ENCODE results near the gene PLEKHA1. TPM values are rescaled to one million over a fixed set of nuclear protein-coding genes. Genes with fewer than 3 reads are reported as not detected.

Gene PLEKHA1
- total RNA-seq, 1 experiment from 2014 or later, result 18.9 TPM

DNA sequence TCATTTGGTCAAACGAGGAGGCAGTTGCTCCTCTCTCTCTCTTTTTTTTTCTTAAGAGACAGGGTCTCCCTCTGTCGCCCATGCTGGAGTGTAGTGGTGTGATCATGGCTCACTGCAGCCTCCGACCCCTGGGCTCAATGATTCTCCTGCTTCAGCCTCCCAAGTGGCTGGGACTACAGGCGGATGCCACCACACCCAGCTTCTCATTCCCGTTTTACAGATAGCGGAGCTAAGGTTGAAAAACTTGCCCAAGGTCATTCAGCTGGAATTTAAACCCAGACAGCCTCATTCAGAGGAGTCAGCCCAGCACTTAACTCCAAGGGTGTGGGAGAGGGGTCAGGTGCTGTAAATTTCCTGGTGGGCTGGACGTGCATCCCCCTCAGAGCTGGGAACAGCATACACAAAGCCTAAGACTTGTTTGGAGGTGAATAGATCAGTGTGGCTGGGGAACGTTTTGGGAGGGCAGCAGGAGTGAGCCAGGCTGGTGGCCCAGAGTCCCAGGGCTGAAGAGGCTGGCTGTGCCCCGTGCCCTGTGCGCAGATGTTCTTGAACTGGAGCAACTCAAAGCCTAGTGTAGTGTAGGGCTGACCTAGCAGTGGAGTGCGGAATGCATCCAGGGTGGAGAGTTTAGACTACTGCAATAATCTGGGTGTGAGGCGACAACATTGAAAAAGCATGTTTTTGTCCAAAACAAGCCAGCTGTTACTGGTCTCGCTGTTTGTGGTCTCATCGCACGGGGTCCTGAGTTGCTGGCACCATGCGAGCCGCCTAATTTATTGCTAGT is 89.2 kb downstream of the PLEKHA1 start:
- no peak for TF ChIP-seq EZH2 (IDR thresholded peaks at IDR 0.05; ENCODE audit: borderline replicate concordance, low read depth, low read length, poor library complexity, severe bottlenecking)
- TF ChIP-seq, protein P1, sequence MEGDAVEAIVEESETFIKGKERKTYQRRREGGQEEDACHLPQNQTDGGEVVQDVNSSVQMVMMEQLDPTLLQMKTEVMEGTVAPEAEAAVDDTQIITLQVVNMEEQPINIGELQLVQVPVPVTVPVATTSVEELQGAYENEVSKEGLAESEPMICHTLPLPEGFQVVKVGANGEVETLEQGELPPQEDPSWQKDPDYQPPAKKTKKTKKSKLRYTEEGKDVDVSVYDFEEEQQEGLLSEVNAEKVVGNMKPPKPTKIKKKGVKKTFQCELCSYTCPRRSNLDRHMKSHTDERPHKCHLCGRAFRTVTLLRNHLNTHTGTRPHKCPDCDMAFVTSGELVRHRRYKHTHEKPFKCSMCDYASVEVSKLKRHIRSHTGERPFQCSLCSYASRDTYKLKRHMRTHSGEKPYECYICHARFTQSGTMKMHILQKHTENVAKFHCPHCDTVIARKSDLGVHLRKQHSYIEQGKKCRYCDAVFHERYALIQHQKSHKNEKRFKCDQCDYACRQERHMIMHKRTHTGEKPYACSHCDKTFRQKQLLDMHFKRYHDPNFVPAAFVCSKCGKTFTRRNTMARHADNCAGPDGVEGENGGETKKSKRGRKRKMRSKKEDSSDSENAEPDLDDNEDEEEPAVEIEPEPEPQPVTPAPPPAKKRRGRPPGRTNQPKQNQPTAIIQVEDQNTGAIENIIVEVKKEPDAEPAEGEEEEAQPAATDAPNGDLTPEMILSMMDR (conservative IDR thresholded peaks at IDR 0.05; ENCODE audit: low read depth, low read length), result no peak

DNA sequence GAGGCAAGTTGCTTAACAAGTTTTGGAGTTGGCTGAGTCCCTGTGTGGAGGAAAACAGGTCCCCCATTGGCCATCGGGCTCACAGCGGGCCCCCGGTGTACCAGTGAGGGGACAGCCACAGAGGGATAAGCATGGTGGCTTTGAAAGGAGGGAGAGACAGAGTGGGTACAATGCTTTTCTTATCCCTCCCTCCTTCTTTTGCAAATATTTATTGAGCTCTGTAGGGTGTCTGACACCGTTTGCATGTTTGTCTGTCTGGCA is 89.7 kb downstream of the PLEKHA1 start:
- DNase-seq (ENCODE audit: low spot score), result no peak
- Histone ChIP-seq H3K4me1 (ENCODE audit: insufficient read depth, low read length, poor library complexity, severe bottlenecking) (peaks cover 5% of the 10 kb centered on the region), H3K27ac (ENCODE audit: low read depth, low read length, poor library complexity, severe bottlenecking) (no peak overlapping the region), H3K4me3 (ENCODE audit: low read depth, low read length, poor library complexity, severe bottlenecking) (no peak overlapping the region), H3K9me3 (ENCODE audit: low read depth, low read length, poor library complexity, severe bottlenecking) (no peaks in the 10 kb centered on the region), H3K27me3 (replicated peaks; ENCODE audit: insufficient read depth, low read depth, low read length, poor library complexity) (peaks cover 79% of the 10 kb centered on the region), H3K36me3 (ENCODE audit: insufficient read depth, low read length, poor library complexity, severe bottlenecking) (no peaks in the 10 kb centered on the region)
- no peak for TF ChIP-seq EZH2 (IDR thresholded peaks at IDR 0.05; ENCODE audit: borderline replicate concordance, low read depth, low read length, poor library complexity, severe bottlenecking)
- TF ChIP-seq, protein P1 (conservative IDR thresholded peaks at IDR 0.05; ENCODE audit: low read depth, low read length), result no peak
- ChIA-PET POLR2A (ENCODE audit: low non-redundant PET) (no interaction called here), CTCF (no interaction called here)
- intact Hi-C loops (cut with micrococcal nuclease; ENCODE audit: unreplicated experiment), result no loop called here
- no TSS peak for BruUV-seq (replicated peaks)

More for the DNA sequence above, 89.2 kb downstream of the PLEKHA1 start:
- no peak for DNase-seq (ENCODE audit: low spot score)
- Histone ChIP-seq H3K27me3 (replicated peaks; ENCODE audit: insufficient read depth, low read depth, low read length, poor library complexity) (peaks cover 79% of the 10 kb centered on the region), H3K9me3 (ENCODE audit: low read depth, low read length, poor library complexity, severe bottlenecking) (no peaks in the 10 kb centered on the region), H3K36me3 (ENCODE audit: insufficient read depth, low read length, poor library complexity, severe bottlenecking) (no peaks in the 10 kb centered on the region), H3K4me3 (ENCODE audit: low read depth, low read length, poor library complexity, severe bottlenecking) (no peak overlapping the region), H3K27ac (ENCODE audit: low read depth, low read length, poor library complexity, severe bottlenecking) (no peak overlapping the region), H3K4me1 (ENCODE audit: insufficient read depth, low read length, poor library complexity, severe bottlenecking) (peaks cover 5% of the 10 kb centered on the region)
- intact Hi-C loops (cut with micrococcal nuclease; ENCODE audit: unreplicated experiment), result no loop called here
- POLR2A ChIA-PET (ENCODE audit: low non-redundant PET), result no interaction called here
- no TSS peak for BruUV-seq (replicated peaks)
- CTCF ChIA-PET, result no interaction called here

DNA sequence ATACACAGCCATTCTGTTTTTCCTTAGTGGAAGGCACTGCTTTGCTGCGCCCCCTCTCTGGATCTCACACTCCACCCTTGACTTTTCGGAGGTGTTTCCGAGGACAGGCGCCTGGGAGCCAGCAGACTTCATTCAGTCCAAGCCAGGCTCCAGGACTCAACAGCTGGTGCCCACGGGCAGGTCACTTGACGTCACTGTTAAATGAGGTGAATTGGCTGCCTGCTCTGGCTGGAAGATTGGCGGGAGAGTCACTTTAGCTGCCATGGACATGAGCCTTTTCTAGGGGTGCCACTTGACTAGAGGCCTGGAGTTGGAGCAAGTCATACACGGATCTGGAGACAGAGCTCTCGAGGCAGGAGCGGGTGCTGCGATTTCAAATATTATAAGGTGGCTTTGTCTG is 90.1 kb downstream of the PLEKHA1 start:
- Histone ChIP-seq H3K9me3 (ENCODE audit: low read depth, low read length, poor library complexity, severe bottlenecking) (no peaks in the 10 kb centered on the region), H3K4me3 (ENCODE audit: low read depth, low read length, poor library complexity, severe bottlenecking) (no peak overlapping the region), H3K36me3 (ENCODE audit: insufficient read depth, low read length, poor library complexity, severe bottlenecking) (no peaks in the 10 kb centered on the region), H3K27me3 (replicated peaks; ENCODE audit: insufficient read depth, low read depth, low read length, poor library complexity) (peaks cover 76% of the 10 kb centered on the region), H3K27ac (ENCODE audit: low read depth, low read length, poor library complexity, severe bottlenecking) (no peak overlapping the region), H3K4me1 (ENCODE audit: insufficient read depth, low read length, poor library complexity, severe bottlenecking) (peaks cover 5% of the 10 kb centered on the region)
- no TSS peak for BruUV-seq (replicated peaks)
- DNase-seq (ENCODE audit: low spot score), result no peak
- CTCF ChIA-PET, result no interaction called here
- POLR2A ChIA-PET (ENCODE audit: low non-redundant PET), result no interaction called here
- intact Hi-C loops (cut with micrococcal nuclease; ENCODE audit: unreplicated experiment), result no loop called here
- TF ChIP-seq EZH2 (IDR thresholded peaks at IDR 0.05; ENCODE audit: borderline replicate concordance, low read depth, low read length, poor library complexity, severe bottlenecking), result no peak
- TF ChIP-seq, protein P1 (conservative IDR thresholded peaks at IDR 0.05; ENCODE audit: low read depth, low read length), result no peak

Measured in A673 (cell line).